DLD1 (cell line): ENCODE measurements around the gene ADAMTS3.

Experiments
- in situ Hi-C: cut with HindIII; loops from 2 replicates; pipeline ENCODE4 v1.10.0; 2017; ENCODE audit warnings: low sequenced_read_pairs

The ADAMTS3 gene

GRCh38 chr4:72568959-72569718 lies at the start of gene ADAMTS3:
ADAMTS3 (minus strand) TSS chr4:72569221; CDS start chr4:72568762, 459 bp downstream.
- in situ Hi-C loops, result no loop called here

GRCh38 chr4:72613959-72614358 lies 44.9 kb upstream of the ADAMTS3 start:
- in situ Hi-C loops, result no loop called here

GRCh38 chr4:72606751-72607150 lies 37.7 kb upstream of the ADAMTS3 start:
- in situ Hi-C loops, result no loop called here

DNA sequence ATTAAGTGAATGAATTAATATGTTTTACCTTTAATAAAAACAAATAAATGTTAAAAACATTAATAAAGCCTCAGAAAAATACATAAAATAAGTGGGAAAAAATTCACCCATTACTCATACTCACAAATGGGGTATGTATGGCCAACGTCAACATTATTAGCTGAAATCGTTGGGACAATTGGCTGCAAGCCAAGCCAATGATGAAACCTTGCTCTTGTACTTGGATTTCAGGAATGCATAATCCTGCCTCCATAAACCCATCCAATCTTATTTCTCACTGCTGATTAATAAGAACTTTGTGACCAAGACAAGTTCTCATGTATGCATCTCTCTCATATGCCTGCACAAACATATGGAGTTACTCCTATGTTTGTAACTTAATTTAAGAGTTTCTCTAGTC lies 35.3 kb upstream of the ADAMTS3 start:
- in situ Hi-C loops, result no loop called here

DNA sequence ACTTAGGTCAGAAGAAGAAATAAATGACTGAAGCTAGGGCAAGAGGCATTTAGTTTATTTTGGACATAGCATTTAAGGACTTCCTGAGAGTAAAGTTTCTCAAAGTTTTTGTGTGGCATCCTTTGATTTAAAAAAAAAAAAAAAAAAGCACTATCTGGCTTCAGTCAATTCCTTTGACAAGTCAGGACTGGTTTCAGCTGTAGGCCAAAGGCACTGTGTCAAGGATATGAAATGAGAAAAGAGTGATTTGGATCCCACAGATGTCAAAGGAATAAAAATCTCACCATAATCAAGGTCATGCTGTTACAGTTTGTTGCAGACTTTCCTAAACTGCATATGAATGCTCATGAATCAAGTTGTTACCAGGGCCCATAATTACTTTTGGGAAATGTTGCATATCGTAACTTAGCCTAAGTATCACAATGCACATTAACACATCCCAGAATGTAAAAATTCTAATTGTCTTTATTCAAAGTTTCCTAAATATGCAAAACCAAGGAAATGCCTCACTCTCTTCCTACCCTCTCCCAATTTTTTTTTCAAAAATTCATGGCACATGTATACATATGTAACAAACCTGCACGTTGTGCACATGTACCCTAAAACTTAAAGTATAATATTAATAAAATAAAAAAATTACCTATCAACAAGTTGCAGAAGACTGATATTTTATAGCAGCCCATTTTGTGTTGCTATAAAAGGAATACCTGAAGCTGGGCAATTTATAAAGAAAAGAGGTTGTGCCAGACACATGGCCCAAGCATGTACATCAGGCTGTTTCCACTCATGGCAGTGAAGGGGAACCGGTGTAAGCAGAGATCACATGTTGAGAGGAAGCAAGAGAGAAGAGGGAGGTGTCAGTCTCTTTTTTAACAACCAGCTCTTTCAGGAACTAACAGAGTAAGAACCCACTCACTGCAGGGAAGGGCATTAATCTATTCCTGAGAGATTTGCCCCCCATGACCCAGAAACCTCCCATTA lies 33.7 kb upstream of the ADAMTS3 start:
- in situ Hi-C loops, result no loop called here

- in situ Hi-C loops, result no loop called here
Observed at GRCh38 chr4:72591547-72592454, 22.8 kb upstream of the ADAMTS3 start.

DNA sequence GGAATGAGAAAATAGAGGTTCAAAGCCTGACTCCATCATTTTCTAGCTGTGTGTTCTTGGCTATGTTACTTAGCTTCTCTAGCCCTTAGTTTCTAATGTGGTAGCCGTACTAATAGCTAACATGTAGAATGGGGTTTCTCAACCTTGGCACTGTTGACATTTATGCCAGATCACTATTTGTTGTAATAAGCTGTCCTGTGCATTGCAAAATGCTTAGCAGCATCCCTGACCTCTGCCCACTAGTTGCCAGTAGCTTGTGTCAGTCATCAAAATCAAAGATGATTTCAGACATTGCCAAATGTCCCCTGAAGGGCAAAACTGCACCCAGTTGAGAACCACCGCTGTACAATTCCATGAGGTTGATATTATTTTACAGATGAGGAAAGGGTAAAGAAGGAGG lies 18.3 kb upstream of the ADAMTS3 start:
- in situ Hi-C loops, result no loop called here

DNA sequence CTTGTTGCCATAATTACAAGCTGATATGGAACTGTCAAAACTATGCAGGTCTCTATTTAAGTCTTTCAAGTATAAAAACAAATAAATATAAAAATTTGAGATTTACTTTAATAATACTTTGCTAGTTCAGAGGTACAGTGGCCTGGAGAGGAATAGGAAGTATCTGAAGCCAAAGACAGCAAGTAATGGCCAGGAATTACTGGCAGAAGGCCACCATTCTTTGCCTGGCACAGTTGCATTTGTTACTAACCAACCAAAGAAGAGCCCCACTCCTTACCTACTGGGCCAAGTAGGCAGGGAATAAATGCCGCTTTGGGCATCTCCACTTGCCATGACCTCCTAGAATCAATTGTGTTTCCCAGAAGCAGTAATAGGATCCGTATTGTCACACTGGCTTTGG lies 13.8 kb upstream of the ADAMTS3 start:
- in situ Hi-C loops, result no loop called here

- in situ Hi-C loops, result no loop called here
Observed at GRCh38 chr4:72577211-72577610, 8.2 kb upstream of the ADAMTS3 start.

- in situ Hi-C loops, result no loop called here
Observed at GRCh38 chr4:72571337-72571736, 2.3 kb upstream of the ADAMTS3 start.

- in situ Hi-C loops, result no loop called here
Observed at GRCh38 chr4:72569719-72570235, 756 bp upstream of the ADAMTS3 start.

GRCh38 chr4:72567821-72568675 lies 973 bp downstream of the ADAMTS3 start:
- in situ Hi-C loops, result no loop called here

DNA sequence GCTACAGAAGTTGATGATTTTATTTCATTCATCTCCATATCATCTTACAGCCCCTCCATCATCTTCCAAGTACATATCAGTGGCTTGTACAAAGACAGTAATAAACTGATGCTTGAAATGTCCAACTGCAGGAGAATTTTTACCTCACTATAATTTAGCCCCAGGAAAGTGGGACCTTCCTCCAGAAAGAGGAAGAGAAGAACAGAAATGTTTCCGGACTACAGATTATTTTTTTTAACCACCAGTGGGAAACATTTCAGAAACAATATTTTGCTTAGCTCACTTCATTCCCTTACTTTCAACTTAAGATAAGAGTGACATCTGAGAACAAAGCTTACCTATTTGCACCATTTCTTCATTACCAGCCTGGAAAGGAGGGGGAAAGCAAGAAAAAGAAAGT lies 2.0 kb downstream of the ADAMTS3 start:
- in situ Hi-C loops, result no loop called here

DNA sequence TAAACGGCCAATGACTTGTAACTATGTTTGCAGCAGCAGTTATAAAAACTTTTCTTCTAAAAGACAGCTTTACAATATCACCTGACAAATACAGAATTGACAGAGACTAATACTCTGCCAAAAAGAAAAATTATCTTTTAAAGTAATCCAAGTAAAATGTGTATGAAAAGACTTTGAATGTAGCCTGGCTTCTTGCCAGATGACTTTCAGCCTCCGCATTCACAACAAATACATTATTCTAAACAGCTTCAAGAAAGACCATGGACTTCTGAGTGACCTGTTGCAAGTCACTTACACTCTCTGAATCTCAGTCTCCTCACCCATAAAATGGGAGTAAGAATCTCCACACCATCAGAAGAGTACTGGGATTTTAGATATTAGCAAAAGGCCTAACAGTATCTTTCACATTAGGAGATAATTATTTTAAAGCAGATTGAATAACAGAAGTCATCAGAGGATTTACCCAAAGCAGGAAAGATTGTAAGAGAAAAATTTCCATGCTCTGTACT lies 2.5 kb downstream of the ADAMTS3 start:
- in situ Hi-C loops, result no loop called here

DNA sequence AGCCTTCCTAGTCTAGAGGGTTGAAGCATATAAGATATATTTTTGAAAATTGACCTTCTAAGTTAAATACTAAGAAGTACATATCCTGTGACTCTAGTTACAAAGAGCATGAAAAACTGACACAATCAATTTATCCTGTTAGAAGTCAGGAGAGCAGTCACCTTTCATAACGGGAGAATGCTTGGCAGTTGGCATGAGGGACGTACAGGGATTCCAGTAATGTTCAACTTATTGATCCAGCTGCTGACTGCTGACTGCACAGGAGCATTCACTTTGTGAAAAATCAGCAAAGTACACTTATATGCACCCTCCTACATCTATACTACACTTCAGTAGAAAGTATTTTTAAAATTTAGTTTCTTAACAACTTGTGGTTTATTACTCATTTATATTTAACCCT lies 4.2 kb downstream of the ADAMTS3 start:
- in situ Hi-C loops, result no loop called here

- in situ Hi-C loops, result no loop called here
Observed at GRCh38 chr4:72564184-72564583, 4.8 kb downstream of the ADAMTS3 start.

DNA sequence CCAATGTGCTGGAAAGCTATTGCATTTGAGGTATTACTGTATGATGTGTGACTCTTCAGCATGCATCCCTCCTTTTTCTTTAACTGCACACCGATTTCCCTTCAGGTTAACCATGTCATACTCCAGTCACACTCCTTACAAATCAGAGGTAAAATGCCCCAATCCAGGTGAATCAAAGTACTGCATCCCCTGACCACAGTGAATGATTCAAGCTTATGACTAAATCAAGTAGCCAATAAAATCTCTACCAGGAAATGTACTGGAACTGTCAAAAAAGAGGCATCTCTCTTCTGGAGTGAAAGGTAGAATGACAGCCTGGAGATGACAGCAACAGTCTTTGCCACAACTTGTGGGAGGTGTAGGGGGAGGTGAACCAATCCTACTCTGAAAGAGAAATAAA lies 10.4 kb downstream of the ADAMTS3 start:
- in situ Hi-C loops, result no loop called here

DNA sequence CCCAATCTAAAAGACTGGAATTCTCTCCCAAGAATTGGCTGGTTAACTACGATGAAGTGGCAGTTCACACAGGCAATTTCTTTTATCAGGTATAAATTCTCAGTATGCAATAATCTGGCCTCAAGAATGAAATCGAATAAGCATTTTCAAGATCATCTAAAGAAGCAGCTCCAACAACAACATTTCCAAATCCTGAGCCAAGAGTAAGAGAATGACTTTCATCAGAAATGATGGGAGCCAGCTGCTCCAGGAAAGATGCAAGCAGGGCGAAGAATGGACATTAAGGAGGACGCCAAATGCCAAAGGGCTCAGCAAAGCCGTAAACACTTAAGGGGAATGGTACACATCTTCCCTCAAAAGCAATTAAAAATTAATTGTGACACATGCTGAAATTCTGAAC lies 12.0 kb downstream of the ADAMTS3 start:
- in situ Hi-C loops, result no loop called here

DNA sequence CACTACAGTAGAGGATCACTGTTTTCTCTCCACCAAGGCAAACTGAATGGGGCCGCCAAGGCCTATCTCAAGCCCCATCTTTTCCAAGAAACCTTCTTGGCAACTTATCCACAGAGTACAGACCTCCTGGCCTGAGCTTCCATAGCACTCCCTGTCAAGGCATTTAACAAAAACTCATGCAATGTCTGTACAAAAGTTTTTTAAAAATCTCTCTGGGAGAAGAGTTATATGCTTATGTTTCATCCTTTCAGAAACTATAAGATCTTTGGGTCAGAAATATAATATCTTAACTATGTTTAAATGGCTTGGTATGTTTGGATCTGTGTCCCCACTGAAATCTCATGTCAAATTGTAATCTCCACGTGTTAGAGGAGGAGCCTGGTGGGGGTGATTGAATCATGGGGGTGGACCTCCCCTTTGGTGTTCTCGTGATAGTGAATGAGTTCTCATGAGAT lies 13.6 kb downstream of the ADAMTS3 start:
- in situ Hi-C loops, result no loop called here
